AG04449 (cell line): Measurements from ENCODE around the gene ABTB1.

Experiments
- CTCF ChIA-PET: fragments of 350-600 bp; formaldehyde crosslinking; extraction: SDS; loops from one replicate; lab custom pipeline; 2021; ENCODE audit warnings: antibody characterized with exemption; lab: Yijun Ruan, JAX
- POLR2A ChIA-PET: fragments of 400-600, 350-600 bp; formaldehyde crosslinking; extraction: SDS; loops from one replicate; lab custom pipeline; 2020; ENCODE audit warnings: antibody characterized with exemption, inconsistent platforms; lab: Yijun Ruan, JAX
- DNase-seq: peaks from one replicate; pipeline ENCODE4 v3.0.0-alpha.2; 2010; ENCODE audit warnings: low read depth, low spot score
- H3K4me3 ChIP-seq: 2 replicates; pipeline ENCODE4 v1.5.1; 2011; ENCODE audit warnings: low read depth, mild to moderate bottlenecking, control low read depth, low read length
- TF ChIP-seq, protein P1 (sequence below): IDR thresholded peaks from one replicate; pipeline ENCODE4 v1.5.1; 2011; ENCODE audit warnings: mild to moderate bottlenecking, moderate library complexity, low read length, control low read depth, inconsistent platforms; ENCODE audit not compliant: insufficient read depth; ENCODE audit errors: missing control alignments

Gene ABTB1

DNA sequence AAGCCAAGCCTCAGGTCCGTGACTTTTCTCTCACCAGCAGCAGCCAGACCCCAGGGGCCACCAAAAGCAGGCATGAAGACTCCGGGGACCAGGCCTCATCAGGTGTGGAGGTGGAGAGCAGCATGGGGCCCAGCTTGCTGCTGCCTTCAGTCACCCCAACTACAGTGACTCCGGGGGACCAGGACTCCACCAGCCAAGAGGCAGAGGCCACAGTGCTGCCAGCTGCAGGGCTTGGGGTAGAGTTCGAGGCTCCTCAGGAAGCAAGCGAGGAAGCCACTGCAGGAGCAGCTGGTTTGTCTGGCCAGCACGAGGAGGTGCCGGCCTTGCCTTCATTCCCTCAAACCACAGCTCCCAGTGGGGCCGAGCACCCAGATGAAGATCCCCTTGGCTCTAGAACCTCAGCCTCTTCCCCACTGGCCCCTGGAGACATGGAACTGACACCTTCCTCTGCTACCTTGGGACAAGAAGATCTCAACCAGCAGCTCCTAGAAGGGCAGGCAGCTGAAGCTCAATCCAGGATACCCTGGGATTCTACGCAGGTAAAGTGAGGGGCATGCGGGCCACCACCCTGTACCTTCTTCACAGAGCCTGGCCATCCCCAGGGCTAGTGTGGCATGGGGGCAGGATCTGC lies 12.0 kb upstream of the ABTB1 start:
- ChIA-PET POLR2A (no interaction called here), CTCF (interaction anchor here (0.7 to 1.5 kb wide), 6 partner anchors 9 to 310 kb away, joined by 3 to 6 read pairs (median 4); no protein-coding TSS in a partner anchor)
- TF ChIP-seq, protein P1, sequence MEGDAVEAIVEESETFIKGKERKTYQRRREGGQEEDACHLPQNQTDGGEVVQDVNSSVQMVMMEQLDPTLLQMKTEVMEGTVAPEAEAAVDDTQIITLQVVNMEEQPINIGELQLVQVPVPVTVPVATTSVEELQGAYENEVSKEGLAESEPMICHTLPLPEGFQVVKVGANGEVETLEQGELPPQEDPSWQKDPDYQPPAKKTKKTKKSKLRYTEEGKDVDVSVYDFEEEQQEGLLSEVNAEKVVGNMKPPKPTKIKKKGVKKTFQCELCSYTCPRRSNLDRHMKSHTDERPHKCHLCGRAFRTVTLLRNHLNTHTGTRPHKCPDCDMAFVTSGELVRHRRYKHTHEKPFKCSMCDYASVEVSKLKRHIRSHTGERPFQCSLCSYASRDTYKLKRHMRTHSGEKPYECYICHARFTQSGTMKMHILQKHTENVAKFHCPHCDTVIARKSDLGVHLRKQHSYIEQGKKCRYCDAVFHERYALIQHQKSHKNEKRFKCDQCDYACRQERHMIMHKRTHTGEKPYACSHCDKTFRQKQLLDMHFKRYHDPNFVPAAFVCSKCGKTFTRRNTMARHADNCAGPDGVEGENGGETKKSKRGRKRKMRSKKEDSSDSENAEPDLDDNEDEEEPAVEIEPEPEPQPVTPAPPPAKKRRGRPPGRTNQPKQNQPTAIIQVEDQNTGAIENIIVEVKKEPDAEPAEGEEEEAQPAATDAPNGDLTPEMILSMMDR: no peak
- DNase-seq: no peak
- no peak overlapping the region for H3K4me3 ChIP-seq

GRCh38 chr3:127661600-127661999 lies 11.2 kb upstream of the ABTB1 start:
- no peak overlapping the region for H3K4me3 ChIP-seq
- ChIA-PET POLR2A (no interaction called here), CTCF (interaction anchor here (0.9 to 2.0 kb wide), 5 partner anchors 9 to 309 kb away, joined by 3 to 11 read pairs (median 4); no protein-coding TSS in a partner anchor)
- DNase-seq: no peak
- TF ChIP-seq, protein P1: no peak

DNA sequence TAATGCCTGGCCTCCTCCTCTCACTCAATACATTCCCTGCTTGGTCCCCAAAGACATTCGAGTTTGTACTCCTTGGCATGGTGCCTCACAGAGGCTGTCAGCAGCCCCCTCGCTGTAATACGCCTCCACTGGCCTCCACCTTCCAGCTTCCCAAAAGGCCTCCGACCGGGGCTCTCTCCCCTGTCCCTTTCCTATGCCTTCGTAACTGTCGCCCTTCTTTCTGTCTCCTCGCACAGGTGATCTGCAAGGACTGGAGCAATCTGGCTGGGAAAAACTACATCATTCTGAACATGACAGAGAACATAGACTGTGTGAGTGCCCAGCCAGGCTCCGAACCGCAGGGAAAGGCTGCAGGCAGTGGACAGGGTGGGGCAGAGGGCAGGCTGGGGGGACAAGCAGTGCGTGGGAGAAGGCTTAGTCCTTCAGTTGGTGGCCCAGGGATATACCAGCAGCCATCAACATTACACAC lies 10.7 kb upstream of the ABTB1 start:
- no peak overlapping the region for H3K4me3 ChIP-seq
- no peak for DNase-seq
- ChIA-PET POLR2A (no interaction called here), CTCF (interaction anchor here (1.0 to 2.0 kb wide), 2 partner anchors 10 to 34 kb away, joined by 4 to 11 read pairs; no protein-coding TSS in a partner anchor)
- TF ChIP-seq, protein P1: no peak

DNA sequence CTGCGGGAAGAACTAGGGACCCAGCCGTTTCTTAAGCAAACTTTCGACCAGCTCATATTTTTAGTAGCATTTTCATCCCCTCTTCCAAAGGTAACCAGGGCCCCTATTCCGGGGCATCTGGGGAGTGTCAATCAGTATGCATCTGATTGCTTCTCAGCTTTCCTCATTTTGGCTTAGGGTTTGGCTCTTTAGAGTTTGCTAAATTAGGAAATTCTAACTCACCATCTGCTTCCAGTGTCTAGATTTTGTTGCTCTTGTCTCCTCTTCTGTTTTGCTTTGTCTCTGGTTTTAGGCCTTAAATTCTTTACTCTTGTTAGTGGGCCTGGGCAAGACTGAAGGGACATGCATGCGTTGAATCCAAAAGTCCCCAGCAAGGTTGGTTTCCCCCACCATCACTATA lies 9.6 kb upstream of the ABTB1 start:
- DNase-seq: no peak
- POLR2A ChIA-PET: no interaction called here
- H3K4me3 ChIP-seq: no peak overlapping the region
- TF ChIP-seq, protein P1: no peak
- CTCF ChIA-PET: interaction anchor here (1.0 to 2.0 kb wide), 3 partner anchors 11 to 395 kb away, joined by 3 to 11 read pairs (median 4); no protein-coding TSS in a partner anchor

GRCh38 chr3:127665165-127665564 lies 7.6 kb upstream of the ABTB1 start:
- CTCF ChIA-PET: no interaction called here
- no peak overlapping the region for H3K4me3 ChIP-seq
- POLR2A ChIA-PET: no interaction called here
- TF ChIP-seq, protein P1: no peak
- DNase-seq: no peak

DNA sequence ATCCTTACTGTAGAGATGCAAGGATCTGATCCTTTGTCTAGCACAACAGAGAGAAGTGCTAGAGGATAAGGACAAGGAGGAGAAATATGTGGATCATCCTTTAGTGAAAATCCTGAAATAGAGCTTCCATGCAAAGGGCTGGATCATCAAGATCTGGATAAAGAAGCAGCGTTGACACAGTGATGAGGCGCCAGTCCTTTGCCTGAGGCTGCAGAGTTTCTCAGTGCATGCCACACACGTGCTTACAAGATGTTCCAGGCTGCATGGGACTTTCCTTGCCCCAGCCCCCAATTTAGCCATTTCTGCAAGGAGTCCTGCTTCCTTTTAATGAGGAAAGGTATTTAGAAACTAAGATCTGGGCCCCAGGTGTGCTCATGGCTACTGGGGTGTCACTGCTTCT lies 7.2 kb upstream of the ABTB1 start:
- no peak overlapping the region for H3K4me3 ChIP-seq
- ChIA-PET POLR2A (no interaction called here), CTCF (no interaction called here)
- TF ChIP-seq, protein P1: no peak
- no peak for DNase-seq
